Measurements from ENCODE around the gene PPP1R37. TPM values are rescaled to one million over a fixed set of nuclear protein-coding genes. Genes with fewer than 3 reads are reported as not detected.

Gene PPP1R37
- total RNA-seq, 1 experiment from 2014 or later: 11.8 TPM

DNA sequence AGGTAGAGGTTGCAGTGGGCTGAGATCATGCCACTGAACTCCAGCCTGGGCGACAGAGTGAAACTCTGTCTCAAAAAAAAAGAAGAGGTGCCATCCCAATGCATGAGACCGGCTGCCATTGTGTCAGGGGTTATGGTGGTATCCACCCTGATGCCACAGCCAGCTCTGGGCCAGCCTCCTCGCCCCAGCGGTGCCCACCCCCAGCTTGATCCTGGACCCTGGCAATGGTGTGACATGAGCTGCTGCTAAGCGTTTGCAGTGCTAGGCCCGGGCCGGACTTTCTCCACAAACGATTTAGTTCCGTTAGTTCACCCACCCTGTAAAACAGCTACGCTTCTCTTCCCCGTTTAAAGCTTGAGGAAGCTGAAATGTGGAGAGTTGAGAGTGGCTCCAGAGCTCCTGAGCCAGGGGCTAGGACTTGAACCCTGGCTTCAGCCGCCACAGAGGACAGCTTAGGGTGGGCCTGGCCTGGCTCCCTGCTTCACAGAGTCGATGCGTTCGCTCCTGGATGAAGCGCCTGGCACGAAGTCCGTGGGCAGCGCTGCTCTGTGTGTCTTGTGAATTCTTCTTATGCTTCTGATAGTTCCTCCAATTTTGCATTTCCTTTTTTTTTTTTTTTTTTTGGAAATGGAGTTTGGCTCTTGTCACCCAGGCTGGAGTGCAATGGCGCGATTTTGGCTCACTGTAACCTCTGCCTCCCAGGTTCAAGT is 42.4 kb downstream of the PPP1R37 start:
- DNase-seq (ENCODE audit: extremely low read depth, low read depth): no peak

DNA sequence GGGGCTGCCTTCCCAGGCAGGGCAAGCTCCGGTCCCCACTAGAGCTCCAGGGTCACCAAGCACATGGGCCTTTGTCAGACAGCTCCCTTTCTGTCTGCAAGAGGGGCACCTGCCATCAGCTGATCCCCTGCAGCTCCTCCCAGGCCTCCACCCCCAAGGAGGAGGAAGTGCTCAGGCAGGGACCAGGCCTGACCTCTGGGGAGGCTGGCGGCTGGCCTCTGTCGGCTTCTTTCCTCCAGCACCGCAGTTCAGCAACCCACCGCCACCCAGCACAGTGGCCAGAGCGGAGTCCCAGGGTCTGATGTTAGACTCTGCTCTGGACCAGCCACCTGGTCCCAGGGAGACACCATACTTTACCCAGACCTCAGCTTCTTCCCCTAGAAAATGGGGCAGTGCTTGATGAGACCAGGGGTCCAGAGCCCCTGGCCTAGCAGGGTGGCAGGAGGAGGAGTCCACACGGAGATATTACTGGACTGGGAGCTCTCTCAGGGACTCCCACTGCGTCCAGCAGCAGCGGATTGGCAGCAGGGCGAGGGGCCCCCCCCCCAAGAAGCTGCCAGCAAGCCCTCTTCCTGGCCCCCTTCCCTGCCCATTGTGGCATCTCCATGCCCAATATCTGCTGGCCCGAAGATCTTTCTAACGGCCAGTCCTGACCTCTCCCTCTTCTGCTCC is 43.7 kb downstream of the PPP1R37 start:
- DNase-seq (ENCODE audit: extremely low read depth, low read depth): no peak

DNA sequence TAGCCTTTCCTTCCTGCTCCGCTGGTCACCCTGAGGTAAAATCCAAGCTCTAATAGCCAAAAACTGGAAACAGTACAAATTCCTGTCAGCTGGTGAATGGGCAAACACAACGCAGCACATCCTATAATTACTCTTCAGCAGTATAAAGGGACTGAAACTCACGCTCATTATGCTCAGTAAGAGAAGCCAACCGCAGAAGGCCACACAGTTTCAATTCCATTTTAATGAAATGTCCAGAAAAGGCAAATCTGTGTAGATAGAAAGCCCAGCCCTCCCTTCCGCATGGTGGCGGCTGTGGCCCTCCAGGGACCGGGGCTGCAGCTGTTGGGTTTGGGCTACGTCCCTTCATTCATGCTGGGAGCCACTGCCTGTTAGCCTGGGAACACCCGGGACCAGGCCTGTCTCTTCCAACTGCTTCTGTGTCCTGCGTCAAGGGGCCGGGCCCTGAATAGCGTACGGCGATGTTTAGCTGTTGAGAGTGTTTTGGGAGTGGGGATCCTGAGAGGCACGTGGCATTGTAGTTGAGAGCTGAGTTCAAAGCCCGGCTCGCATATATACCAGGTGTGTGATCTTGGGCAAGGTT is 44.3 kb downstream of the PPP1R37 start:
- DNase-seq (ENCODE audit: extremely low read depth, low read depth): no peak

DNA sequence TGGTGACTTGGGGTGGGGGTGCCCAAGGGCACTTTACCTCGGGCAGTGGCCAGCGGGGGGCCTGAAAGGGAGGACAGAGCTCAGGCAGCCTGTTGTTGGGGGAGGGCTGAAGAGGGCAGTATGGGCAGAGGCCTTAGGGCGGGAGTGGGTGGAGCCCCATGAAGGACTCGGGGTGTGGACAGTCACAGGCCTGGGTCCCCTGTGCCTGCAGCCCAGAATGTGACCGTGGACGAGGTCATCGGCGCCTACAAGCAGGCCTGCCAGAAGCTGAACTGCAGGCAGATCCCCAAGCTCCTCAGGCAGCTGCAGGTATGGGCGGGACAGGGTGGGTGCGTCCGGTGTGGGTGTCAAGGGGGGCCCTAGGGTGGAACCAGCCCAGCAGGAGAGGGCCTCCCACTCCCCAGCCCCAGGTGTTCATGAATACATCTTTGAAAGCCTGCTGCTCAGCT is 45.3 kb downstream of the PPP1R37 start:
- DNase-seq (ENCODE audit: extremely low read depth, low read depth): no peak

DNA sequence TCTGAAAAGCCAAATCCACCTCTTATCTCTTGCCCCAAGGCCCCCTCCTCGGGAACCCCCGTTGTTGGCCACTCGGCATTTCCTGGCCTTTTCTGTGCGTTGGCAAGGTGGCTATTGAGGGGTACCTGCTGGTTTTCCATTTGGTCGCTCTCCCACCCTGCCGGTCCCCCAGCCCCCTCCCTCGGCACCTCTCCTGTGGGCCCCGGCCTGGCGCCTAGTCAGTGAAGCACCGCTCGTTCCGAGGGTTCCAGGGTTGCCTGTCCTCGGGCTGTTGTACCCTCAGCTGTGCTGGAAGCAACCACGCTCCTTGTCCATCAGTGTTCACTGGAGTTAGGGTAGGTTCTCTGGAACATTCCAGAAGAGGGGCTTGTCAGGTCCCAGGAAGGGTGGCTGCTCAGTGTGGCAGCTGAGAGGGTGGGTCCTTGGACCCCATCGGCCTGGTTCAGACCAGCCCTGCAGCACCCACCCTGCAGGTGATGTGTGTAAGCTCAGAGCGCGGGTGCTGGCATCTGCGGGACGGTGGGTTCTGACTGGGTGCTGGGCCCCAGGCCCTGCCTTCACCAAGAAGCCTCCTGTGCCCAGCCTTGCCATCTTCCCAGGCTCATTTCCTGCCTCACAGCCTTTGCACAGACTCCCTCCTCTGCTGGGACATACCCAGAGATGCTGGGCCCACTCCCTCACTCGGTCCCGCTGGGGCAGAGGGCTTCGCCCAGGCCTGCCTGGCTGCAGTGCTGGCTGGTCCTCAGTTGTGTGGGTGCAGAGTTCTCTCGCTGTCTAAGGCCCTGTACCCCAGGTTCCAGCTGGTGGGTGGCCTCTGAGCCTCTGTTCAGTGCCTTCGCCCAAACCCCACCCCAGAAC is 46.5 kb downstream of the PPP1R37 start:
- no peak for DNase-seq (ENCODE audit: extremely low read depth, low read depth)

DNA sequence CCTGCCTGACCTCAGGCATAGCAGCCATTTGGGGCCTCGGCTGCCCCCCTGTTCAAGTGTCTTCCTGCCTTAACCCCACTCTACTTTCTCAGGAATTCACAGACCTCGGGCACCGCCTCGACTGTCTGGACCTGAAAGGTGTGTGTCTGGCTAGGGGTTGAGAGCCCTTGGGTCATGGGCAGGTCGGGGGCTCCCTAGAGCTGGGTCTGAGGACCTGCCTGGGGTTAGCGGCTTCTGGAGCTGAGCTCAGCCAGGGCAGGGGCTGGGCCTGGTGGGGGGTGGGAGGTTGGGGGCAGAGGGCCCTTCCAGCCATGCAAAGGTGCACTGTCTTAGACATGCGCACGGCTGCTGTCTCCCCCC is 47.1 kb downstream of the PPP1R37 start:
- no peak for DNase-seq (ENCODE audit: extremely low read depth, low read depth)

DNA sequence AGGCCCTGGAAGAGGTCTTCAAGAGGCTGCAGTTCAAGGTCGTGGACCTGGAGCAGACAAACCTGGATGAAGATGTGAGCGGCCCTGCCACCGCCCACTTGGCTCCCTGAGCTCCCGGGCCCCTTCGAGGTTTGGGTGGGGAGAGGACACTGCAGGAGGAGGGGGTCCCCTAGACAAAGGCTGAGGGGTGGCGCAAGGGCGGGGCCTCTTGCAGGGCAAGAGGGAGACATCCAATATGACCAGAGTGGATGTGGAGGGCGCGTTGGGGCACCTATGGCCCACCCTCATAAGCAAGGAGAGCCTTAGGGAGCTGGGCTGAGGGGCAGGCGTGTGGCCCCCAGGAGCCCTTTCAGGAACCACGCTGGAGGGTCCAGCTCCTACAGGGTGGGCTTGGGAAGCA is 47.6 kb downstream of the PPP1R37 start:
- no peak for DNase-seq (ENCODE audit: extremely low read depth, low read depth)

DNA sequence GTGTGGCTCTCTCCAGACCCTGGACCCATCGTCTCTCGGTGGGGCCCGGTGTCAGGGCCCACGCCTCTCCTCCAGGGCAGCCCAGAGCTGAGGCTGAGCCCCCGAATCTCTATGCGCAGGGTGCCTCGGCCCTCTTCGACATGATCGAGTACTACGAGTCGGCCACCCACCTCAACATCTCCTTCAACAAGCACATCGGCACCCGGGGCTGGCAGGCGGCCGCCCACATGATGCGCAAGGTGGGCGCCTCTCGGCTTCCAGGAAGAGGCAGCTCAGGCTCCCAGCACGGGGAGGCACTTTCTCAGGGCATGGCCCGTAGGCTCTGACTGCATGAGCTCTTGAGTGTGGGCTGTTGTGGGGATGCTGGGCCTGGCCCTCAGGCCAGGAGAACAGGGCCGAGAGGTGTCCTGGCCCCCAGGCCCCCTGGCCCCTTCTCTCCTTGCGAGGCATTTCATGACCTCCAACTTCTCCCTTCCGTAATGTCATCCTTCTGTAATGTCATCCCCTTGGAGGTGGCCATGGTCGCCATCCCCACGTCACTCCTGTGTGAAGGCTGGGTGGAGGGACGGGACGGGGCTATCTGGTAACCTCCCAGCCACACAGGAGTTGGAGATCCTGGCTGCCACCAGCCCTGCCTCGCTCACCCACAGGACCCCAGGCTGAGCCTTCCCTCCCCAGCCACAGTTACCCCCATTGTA is 48.4 kb downstream of the PPP1R37 start:
- DNase-seq (ENCODE audit: extremely low read depth, low read depth): no peak

DNA sequence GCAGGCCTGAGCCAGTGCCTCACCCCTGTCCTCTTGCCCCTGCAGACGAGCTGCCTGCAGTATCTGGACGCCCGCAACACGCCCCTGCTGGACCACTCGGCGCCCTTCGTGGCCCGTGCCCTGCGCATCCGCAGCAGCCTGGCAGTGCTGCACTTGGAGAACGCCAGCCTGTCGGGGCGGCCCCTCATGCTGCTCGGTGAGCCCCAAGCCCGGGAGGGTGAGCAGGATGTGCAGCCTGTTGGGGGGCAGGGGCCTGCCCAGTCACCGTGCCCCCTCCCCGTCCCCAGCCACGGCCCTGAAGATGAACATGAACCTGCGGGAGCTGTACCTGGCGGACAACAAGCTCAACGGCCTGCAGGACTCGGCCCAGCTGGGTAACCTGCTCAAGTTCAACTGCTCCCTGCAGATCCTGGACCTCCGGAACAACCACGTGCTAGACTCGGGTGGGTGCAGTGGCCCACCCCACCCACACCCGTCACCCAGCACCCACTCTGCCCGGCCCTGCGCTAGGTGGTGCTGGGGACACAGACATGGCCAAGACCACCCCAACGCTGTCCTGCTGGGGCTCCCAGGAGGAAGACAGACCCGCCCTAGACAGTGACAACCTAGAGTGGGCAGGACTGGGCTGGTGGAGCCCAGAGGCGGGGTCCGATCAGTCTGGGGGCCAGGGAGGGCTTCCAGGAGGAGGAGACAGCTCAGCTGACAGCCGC is 49.2 kb downstream of the PPP1R37 start:
- no peak for DNase-seq (ENCODE audit: extremely low read depth, low read depth)

DNA sequence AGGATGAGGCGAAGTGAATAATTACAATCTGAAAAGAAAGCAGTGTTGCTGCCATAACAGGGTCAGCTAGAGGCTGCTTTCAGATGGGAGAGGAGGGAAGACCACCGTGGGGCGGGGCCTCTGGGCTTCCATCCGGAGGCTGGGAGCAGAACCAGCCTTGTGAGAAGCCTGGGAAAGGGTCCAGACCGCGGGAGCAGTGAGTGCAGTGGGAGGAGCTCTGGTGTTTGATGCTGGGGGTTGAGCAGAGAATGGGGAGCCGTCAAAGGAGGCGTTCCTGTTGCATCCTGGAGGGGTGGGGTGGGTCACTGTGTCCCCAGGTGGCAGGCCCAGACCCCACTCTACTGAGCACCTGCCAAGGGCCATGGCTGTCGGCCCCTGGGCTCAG is 49.7 kb downstream of the PPP1R37 start:
- DNase-seq (ENCODE audit: extremely low read depth, low read depth): no peak

DNA sequence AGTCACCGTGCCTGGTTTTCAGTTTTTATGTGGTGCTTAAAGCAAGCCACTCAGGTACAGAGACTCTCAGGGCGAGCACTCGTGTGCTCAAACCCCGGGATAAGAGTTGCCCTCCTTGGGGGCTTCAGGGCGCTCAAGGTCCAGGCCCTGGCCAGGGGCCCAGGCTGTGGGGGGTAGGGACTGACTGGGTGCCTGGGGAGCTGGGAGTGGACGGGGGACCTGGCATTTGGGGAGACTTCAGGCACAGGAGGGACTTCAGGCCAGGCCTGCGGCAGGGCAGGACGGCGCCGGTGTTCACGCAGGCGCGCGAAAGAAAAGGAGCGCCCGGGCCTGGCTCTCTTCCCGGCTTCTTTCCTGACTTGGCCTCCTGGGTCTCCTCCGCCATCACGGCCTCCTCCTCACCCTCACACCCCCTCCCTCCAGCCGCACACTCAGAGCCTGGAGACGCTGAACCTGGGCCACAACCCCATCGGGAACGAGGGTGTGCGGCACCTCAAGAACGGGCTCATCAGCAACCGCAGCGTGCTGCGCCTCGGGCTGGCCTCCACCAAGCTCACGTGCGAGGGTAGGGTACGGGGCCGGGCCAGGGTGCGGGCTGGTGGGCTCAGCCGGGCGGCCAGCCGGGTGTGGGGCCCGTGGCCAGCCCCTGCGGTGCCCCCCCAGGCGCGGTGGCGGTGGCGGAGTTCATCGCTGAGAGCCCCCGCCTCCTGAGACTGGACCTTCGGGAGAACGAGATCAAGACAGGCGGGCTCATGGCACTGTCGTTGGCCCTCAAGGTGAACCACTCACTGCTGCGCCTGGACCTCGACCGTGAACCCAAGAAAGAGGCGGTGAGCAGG is 51.7 kb downstream of the PPP1R37 start:
- DNase-seq (ENCODE audit: extremely low read depth, low read depth): no peak

DNA sequence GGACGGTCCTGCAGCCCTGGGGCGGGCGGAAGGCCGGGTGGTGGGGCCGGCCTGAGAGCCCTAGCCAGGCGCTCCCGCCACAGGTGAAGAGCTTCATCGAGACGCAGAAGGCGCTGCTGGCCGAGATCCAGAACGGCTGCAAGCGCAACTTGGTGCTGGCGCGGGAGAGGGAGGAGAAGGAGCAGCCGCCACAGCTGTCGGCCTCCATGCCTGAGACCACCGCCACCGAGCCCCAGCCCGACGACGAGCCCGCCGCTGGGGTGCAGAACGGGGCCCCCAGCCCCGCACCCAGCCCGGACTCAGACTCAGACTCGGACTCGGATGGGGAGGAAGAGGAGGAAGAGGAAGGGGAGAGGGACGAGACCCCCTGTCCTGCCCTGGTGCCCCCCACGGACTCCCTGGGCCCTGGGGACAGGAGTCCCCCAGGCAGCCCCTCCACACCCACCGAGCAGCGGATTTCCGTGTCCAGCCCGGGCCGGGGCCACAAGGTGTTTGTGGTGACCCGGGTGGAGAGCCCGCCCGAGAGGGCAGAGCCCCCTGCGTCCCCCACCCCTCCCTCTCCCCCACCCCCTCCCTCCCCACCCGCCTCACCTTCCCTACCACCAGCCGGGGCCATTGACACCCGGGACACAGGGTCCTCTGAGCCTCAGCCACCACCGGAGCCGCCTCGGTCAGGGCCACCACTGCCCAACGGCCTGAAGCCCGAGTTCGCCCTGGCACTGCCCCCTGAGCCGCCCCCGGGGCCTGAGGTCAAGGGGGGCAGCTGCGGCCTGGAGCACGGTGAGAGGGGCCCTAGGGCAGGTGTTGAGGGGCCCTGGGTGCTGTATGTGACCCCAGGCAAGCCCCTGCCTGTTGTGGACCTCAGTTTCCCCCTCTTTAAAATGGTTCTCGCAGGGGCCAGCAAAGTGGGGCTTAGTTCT is 52.6 kb downstream of the PPP1R37 start:
- DNase-seq (ENCODE audit: extremely low read depth, low read depth): no peak

DNA sequence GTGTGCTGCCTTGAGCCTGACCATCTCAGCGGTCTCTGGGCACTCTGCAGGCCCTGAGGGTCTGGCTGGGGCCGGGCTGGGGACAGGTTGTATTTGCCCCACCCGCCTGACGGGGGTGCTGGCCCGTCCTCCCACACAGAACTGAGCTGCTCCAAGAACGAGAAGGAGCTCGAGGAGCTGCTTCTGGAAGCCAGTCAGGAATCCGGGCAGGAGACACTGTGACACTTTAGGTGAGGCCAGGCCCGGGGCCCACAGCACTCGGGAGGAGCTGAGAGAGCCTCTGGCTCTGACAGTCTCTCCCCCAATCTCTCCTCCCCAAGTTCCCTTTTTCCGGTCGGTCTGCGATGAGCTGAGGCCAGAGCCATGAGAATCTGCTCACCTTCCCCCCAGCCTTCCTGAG is 53.3 kb downstream of the PPP1R37 start:
- DNase-seq (ENCODE audit: extremely low read depth, low read depth): no peak

DNA sequence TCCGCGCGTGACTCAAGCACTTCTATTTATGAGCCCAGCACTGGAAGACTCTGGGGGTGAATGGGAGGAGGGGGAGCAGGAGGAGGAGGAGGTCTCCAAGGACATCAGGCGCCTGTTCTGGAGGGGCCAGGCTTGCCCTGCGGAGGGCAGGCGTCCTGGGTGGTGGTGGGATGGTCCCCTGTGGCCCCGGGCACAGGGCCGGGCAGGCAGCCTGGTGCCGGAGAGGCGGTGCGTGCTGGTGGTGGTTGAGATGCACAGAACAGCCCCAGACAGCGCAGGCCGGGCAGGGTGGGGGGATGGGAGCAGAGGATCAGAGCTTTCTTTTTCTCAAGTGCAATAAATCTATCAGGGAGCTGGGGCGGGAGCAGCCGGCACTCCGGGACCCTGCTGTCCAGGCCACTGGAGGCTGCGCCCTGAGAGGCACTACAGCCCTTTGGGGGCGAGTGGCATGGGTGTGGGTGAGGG is 53.8 kb downstream of the PPP1R37 start:
- no peak for DNase-seq (ENCODE audit: extremely low read depth, low read depth)

DNA sequence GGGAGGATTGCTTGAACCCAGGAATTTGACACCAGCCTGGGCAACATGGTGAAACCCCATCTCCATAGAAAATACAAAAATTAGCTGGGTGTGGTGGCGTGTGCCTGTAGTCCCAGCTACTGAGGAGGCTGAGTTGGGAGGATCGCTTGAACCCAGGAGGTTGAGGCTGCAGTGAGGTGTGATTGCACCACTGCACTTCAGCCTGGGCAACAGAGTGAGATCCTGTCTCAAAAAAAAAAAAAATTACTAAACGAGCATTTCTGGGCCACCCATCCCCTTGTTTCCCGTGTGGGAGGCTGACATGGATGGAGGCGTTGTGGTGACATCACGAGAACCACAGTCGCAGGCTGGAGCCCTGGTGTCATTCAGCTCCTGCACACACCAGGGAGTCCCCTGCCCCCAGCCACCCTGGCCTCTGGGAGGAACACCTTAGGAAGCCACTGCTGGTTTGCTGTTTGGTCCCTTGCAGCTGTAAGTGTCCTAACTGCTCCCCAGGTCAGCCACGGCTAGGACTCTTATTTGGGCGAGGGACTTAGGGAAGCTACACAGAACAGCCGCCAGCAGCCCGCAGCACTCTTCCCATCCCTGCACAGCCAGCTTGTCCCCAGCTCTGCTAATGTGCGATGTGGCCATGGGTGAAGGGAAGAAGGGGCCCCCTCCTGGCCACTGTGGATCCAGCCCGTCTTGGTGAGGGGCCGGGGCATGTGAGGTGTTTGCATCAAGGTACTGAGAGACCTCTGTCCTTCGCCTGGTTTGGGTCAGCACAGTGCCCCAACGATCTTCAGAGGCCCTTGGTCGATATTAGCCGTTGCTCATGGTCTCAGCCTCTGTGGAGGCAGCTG is 55.1 kb downstream of the PPP1R37 start:
- DNase-seq (ENCODE audit: extremely low read depth, low read depth): no peak

DNA sequence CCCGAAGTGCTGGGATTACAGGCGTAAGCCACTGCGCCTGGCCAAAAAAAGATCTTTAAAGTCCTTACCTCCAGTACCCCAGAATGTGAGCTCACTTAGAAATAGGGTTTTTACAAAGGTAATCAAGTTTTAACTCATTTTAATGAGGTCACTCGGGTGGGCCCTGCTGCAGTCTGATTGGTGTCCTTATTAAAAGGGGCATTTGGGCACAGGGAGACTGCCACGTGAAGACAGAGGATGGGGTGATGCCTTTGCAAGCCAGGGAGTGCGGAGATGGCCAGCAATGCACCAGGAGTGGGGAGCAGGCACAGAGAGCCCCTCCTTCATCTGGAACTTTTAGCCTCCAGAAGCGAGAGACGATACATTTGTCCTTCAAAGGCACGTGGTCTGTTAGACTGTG is 56.1 kb downstream of the PPP1R37 start:
- DNase-seq (ENCODE audit: extremely low read depth, low read depth): no peak

DNA sequence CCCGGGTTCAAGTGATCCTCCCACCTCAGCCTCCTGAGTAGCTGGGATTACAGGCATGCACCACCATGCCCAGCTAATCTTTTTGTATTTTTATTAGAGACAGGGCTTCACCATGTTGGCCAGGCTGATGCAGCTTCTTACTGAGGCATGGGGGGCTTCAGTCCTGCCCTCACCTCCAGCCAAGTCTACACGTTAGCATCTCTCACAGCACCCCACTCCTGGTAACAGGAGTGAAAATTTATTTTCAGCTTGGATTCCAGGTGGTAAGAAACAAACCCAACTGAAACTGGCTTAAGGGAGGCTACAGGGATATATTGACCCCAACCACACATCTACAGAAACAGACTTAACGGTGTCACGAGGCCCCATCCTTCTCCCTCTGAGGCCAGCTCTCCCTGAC is 57.2 kb downstream of the PPP1R37 start:
- DNase-seq (ENCODE audit: extremely low read depth, low read depth): no peak

Measured in NCI-H460 (cell line).